Raji (cell line): ENCODE data around the gene FBXW2.

Source experiments
- POLR2A ChIP-seq: IDR thresholded peaks from 2 replicates; pipeline ENCODE4 v1.6.1; 2011; ENCODE audit warnings: low read depth, low read length, control low read depth; ENCODE audit not compliant: insufficient read depth

The FBXW2 gene

DNA sequence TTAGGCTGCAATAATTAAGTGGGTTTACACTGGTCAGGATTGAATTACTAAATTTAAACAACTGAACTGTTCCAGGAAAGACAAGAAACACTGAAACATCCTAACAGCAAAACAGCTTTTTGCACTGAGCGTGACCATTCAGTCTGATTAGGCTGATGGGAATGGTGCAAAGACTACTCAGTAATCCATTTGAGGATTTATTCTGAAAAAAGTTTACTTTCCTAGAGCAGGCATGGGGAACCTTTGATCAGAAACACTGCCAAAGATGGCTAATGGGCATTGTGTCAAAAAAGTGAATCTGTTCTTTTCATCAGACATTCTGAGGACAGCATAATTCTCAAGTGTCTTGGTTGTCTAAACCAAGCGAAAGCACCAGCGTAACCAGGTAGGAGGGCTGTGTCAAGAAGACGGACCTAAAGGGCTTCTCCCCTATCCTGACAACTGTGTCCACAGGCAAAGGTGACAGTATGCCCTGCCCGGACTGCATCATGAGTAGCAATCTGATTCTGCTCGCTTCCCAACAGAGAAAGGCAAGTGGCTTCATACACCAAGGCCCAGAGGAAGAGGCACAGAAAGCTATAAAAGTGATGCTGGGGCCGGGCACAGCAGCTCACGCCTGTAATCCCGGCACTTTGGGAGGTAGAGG lies 33.3 kb downstream of the FBXW2 start:
- no peak for TF ChIP-seq POLR2A

DNA sequence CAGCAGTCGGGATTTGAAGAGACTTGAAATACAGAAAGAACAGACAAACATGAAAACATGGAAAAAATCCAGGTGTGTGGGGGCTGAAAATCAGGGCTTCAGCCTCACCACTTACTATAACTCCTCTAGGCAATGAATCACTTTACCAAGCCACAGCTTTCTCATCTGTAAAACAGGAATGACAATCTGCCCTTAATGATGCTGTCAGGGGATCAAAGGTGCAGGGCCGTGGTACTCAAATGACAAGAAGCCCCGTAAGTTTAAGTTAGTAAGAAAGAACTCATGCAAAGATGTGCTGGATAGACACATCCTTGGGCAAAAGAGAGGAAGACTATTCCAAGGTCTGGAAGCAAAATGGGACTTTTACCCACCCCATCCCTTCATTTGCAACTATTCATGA lies 34.7 kb downstream of the FBXW2 start:
- no peak for TF ChIP-seq POLR2A

DNA sequence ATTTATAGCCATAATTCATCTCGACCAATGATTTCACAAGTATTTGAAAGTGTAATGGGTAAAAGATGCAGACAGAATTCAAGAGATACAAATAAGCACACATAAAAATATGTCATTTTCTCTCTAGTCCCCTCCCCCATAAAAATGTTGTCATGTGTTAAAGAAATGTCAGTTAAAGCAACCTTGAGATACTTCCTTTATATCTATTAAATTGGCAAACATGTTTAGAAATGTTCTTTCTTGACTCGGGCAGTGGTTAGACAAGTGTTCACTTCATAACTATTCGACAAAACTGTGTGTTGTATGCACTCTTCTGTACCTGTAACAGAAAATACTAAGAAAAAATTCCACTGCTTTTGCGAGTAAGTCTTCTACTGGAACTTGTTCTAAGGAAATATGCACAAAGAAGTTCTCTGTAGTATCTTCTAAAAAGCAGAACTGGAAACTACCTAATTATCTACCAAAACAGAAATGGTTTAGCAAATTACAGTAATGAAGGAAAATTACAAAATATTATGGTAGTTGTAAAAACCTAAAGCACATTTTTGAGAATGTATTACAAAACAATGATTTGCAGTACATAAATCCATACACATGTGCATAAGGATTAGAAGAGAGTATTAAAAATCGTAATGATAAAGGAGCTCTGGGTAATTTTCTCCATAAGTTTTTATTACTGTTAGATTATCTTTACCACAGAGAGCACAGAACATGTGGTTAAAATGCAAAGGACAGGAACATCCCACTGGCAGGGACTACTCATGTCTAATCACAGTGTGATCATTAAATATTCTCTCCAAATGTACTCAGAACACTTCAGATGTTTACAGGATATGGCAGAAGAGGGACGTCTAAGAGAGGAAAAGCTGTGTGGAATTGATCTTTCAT lies 35.9 kb downstream of the FBXW2 start:
- TF ChIP-seq POLR2A, result no peak

DNA sequence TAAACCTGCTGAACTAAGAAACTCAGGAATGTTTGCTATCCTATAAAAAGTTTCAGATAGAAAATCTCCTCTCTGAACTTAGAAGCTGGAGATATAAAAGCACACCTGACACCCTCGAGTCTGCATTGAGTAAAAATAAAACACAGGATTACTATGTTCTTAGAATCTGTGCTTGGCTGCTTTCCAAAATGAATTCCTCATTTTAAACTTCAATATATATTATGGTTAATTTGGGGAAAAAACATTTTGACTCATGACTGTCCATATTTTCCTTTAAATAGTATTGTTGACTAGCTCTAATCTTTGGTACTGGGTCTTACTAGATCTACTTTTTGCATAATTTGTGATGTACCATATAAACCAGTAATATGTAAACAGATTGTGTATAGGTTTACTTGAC lies 36.7 kb downstream of the FBXW2 start:
- TF ChIP-seq POLR2A, result no peak

DNA sequence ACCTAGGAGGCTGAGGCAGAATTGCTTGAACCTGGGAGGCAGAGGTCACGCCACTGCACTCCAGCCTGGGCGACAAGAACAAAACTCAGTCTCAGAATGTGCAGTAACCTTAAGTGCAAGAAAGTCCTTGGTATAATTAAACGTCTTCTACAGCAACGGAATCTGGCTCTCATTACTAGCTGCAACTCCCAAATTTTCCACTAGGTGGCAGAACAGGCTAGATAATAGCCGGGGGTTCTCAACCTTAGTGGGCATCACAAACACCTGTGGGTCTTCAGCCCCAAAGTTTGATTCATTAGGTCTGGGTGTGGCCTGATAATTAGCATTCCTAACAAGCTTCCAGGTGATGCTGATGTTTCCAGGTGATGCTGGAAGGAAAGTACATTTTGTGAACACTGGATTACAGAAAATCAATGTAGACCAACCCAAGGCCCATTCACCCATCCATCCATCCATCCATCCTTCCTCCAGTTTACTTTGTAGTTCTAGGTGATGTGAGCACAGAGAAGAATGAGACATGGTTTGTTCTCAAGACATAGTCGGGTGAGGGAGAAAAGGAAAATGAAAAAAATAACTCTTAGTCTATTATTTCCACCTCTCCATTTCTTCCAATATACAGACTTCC lies 37.3 kb downstream of the FBXW2 start:
- no peak for TF ChIP-seq POLR2A

DNA sequence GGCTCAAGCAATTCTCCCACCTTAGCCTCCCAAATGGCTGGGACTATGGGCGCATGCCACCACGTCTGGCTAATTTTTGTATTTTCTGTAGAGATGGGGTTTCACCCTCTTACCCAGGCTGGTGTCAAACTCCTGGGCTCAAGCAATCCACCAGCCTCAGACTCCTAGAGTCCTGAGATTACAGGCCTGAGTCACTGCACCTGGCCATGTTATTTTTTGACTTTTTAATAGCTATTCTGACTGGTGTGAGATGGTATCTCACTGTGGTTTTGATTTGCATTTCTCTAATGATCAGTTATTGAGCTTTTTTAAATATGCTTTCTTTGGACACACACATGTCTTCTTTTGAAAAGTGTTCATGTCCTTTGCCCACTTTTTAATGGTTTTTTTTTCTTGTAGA lies 38.2 kb downstream of the FBXW2 start:
- TF ChIP-seq POLR2A, result 0 out of 2 replicates have a peak, but pooled peaks have one; percentile 25

DNA sequence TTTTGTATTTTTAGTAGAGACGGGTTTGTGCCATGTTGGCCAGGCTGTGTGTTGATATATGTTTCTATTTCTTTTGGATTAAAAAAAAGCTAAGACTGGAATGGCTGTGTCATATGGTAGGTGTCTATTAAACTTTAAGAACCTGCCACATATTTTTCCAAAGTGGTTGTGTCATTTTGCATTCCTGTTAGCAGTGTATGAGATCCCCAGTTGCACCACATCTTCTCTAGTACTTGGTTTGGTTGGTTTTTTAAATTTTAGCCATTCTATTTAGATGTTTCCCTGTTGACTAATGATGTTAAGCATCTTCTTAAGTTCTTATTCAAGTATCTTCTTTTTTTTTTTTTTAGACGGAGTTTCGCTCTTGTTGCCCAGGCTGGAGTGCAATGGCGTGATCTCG lies 42.8 kb downstream of the FBXW2 start:
- no peak for TF ChIP-seq POLR2A

DNA sequence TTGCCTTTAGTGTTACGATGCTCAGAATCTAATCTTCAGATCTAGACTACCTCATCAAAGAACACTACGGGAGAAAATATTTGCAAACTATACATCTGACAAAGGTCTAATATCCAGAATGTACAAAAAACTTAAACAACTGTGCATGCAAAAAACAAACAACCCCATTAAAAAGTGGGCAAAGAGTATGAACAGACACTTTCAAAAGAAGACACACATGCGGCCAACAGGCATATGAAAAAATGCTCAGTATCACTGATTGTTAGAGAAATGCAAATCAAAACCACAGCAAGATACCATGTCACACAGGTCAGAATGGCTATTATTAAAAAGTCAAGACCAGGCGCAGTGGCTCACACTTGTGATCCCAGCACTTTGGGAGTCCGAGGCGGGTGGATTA lies 47.9 kb downstream of the FBXW2 start:
- no peak for TF ChIP-seq POLR2A

DNA sequence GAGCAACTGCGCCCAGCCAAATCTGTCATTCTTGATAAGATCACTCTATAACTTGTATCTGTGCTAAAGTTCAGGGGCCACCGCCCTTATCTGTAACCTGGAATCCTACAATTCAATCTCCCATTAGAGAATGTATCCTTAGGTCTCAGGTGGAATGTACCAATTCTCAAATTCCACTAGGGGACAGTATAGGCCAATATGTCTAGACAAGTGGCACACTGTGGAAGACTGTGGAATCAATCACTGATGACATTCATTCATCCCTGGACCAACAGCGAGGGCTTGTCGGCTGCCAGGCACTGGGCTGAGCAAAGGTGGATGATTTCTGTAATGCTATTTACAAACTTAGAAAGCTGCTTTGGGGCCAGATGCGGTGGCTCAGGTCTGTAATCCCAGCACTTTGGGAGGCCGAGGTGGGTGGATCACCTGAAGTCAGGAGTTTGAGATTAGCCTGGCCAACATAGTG lies 50.2 kb downstream of the FBXW2 start:
- no peak for TF ChIP-seq POLR2A

DNA sequence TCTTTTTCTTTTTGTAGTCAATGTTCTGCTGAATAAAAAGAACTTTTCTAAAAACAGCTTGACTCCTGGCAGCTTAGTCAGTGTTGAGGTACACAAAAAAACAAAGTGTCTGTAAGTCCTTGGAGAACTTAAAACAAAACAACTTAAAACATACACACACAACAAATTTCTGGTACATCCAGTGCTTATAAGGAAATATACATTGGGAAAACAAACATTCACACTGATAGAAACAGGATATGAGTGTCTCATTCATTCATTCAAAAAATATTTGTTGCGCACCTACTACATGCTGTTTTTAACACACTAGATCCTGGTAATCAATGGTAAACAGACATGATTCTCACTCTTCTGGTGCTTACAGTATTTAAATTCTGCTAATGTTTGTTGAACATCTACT lies 51.5 kb downstream of the FBXW2 start:
- TF ChIP-seq POLR2A, result no peak

DNA sequence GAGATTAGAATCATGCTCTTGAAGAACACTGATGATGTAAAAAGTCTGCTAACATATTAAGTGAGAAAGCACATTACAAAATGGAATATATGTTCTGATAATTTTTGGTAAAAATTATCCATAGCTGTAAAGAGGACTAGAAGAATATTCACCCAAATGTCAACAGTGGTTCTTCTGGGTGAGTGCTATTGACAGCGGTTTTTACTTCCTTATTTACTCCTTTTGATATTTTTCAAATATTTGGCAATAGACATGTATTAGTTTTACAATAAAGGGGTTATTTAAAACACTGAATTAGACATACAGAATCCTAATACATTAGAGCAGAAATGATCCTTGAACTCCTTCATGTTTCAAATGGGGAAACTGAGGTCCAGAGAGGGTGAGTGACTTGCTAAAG lies 52.0 kb downstream of the FBXW2 start:
- TF ChIP-seq POLR2A, result no peak

DNA sequence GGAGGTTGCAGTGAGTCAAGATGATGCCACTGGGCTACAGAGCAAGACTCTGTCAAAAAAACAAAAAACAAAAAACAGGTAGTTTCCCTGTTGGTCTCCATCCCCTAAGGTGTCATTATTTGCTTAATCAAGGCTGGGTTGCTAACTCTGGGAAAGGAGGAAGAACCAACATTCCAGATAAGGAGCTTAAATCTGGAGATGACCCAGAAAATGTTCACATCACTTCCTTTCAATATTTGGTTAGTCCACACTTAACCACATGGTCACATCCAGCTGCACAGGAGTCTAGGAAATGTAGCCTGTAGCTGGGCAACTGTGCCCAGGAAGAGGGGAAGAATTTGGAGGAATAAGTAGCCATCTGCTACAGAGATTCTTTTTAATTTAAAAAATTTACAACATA lies 53.1 kb downstream of the FBXW2 start:
- TF ChIP-seq POLR2A, result no peak

DNA sequence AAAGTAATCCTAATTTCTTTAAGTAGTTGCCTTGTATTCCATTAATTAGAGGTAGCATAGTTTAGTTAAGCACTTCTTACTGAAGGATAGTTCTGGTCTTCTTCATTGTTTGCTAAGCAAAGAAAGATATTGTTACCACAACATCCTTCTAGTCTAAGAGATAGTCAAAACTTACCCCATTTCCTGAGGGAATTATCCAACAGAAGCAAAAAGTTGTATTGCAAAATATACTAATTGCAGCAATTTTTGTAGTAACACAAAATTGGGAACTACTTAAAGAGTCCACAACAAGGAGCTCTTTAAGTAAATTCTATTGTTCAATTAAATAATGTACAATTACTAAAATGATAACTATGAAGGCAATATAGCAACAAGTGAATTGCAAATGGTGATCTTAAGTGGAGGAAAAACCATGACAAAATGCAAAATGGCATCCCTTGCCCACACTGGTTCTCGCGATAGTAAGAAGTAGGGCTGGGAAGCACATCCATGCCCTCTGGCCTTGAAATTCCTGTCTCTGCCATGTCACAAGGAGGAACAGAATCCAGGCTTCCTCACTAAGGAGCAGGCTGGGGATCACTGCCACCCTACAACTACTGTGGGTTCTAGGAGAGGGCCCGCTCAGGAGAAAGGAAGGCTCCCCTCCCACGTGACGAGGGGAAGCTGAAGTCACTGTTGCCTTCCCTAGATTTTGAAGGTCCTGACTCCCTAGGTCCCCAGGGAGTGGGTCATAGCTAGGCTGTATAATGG lies 55.6 kb downstream of the FBXW2 start:
- TF ChIP-seq POLR2A, result no peak

DNA sequence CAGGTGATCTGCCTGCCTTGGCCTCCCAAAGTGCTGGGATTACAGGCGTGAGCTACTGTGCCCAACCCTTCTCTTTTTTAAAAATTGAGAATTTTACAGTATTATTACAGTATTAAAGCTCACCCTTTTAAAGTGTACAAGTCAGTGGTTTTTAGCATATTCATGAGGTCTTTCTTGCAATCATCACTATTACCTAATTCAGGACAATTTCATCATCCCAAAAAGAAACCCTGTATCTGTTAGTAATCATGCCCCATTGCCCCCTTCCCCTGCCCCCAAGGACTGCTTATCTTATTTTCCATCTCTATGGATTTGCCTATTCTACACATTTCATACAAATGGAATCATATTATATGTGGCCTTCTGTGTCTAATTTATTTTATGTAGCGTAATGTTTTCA lies 56.3 kb downstream of the FBXW2 start:
- no peak for TF ChIP-seq POLR2A
